ENCODE results near the gene MACF1.

Gene MACF1

GRCh38 chr1:39322431-39322830 lies 117.9 kb downstream of the MACF1 start:
- TF ChIP-seq, protein P1, sequence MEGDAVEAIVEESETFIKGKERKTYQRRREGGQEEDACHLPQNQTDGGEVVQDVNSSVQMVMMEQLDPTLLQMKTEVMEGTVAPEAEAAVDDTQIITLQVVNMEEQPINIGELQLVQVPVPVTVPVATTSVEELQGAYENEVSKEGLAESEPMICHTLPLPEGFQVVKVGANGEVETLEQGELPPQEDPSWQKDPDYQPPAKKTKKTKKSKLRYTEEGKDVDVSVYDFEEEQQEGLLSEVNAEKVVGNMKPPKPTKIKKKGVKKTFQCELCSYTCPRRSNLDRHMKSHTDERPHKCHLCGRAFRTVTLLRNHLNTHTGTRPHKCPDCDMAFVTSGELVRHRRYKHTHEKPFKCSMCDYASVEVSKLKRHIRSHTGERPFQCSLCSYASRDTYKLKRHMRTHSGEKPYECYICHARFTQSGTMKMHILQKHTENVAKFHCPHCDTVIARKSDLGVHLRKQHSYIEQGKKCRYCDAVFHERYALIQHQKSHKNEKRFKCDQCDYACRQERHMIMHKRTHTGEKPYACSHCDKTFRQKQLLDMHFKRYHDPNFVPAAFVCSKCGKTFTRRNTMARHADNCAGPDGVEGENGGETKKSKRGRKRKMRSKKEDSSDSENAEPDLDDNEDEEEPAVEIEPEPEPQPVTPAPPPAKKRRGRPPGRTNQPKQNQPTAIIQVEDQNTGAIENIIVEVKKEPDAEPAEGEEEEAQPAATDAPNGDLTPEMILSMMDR (conservative IDR thresholded peaks at IDR 0.05; ENCODE audit: low read length), result no peak
- H3K4me3 ChIP-seq (ENCODE audit: low read length), result no peak overlapping the region
- DNase-seq (ENCODE audit: low read depth), result no peak

- TF ChIP-seq, protein P1 (conservative IDR thresholded peaks at IDR 0.05; ENCODE audit: low read length), result no peak
- DNase-seq (ENCODE audit: low read depth), result no peak
These were observed 120.4 kb downstream of the MACF1 start for GRCh38 chr1:39324888-39325287.

GRCh38 chr1:39326836-39327235 lies 122.3 kb downstream of the MACF1 start:
- DNase-seq (ENCODE audit: low read depth), result no peak
- TF ChIP-seq, protein P1 (conservative IDR thresholded peaks at IDR 0.05; ENCODE audit: low read length), result no peak
- no peak overlapping the region for H3K4me3 ChIP-seq (ENCODE audit: low read length)

More at GRCh38 chr1:39324888-39325287, 120.4 kb downstream of the MACF1 start:
- no peak overlapping the region for H3K4me3 ChIP-seq (ENCODE audit: low read length)

GRCh38 chr1:39328095-39328494 lies 123.6 kb downstream of the MACF1 start:
- TF ChIP-seq, protein P1 (conservative IDR thresholded peaks at IDR 0.05; ENCODE audit: low read length), result no peak
- no peak overlapping the region for H3K4me3 ChIP-seq (ENCODE audit: low read length)
- DNase-seq (ENCODE audit: low read depth), result peak; percentile 13

- TF ChIP-seq, protein P1 (conservative IDR thresholded peaks at IDR 0.05; ENCODE audit: low read length), result no peak
- no peak overlapping the region for H3K4me3 ChIP-seq (ENCODE audit: low read length)
These were observed 124.2 kb downstream of the MACF1 start for GRCh38 chr1:39328586-39329121.

GRCh38 chr1:39331647-39332046 lies 127.2 kb downstream of the MACF1 start:
- TF ChIP-seq, protein P1 (conservative IDR thresholded peaks at IDR 0.05; ENCODE audit: low read length), result no peak
- no peak for DNase-seq (ENCODE audit: low read depth)
- H3K4me3 ChIP-seq (ENCODE audit: low read length), result no peak overlapping the region

More at GRCh38 chr1:39328586-39329121, 124.2 kb downstream of the MACF1 start:
- no peak for DNase-seq (ENCODE audit: low read depth)

DNA sequence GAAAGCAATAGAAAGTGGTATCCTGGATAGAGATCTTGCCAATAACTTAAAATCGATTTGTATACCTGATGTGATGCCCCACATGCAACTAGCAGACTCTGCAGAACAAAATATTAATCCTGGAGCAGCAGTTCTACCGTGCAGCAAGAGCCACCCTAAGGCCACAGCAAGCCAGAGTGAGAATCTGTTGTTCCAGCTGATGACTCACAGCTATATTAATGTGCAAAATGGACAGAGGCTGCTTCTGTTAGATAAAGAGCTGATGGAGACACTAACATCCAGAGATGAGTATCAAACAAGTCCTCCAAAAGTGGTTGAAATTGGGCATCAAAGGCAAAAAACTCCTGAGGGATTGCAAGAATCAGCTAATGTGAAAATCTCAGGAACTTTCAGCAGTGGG lies 127.8 kb downstream of the MACF1 start:
- TF ChIP-seq, protein P1 (conservative IDR thresholded peaks at IDR 0.05; ENCODE audit: low read length), result no peak
- H3K4me3 ChIP-seq (ENCODE audit: low read length), result no peak overlapping the region
- no peak for DNase-seq (ENCODE audit: low read depth)

Measured in AG10803 (cell line).